ENCODE results near the gene CCDC152. TPM values are rescaled to one million over a fixed set of nuclear protein-coding genes. Genes with fewer than 3 reads are reported as not detected.

CCDC152 gene
- total RNA-seq, 2 donors from 2014 or later: 0.09 to 0.70 TPM

- no peak for ATAC-seq
- intact Hi-C loops (cut with DNase I, micrococcal nuclease): loop anchor here in 1 of 2 donors (10.0 kb wide), 1 partner anchor 345 kb away; the partner anchor contains the start of gene GHR
- DNase-seq: no peak
These were observed 13.4 kb downstream of the CCDC152 start for GRCh38 chr5:42770003-42770402.

- intact Hi-C loops (cut with DNase I, micrococcal nuclease): loop anchor here in 1 of 2 donors (10.0 kb wide), 1 partner anchor 348 kb away; the partner anchor contains the start of gene GHR
- ATAC-seq: peak; percentile 64
- no peak for DNase-seq
These were observed 15.8 kb downstream of the CCDC152 start for GRCh38 chr5:42772265-42772993.

- intact Hi-C loops (cut with DNase I, micrococcal nuclease): loop anchor here in 1 of 2 donors (10.0 kb wide), 1 partner anchor 354 kb away; the partner anchor contains the start of gene GHR
- no peak for ATAC-seq
- DNase-seq: no peak
These were observed 22.5 kb downstream of the CCDC152 start for GRCh38 chr5:42779083-42779482.

GRCh38 chr5:42781584-42781983 is 25.0 kb downstream of the CCDC152 start:
- peak; percentile 71 for ATAC-seq
- intact Hi-C loops (cut with DNase I, micrococcal nuclease): no loop called here
- no peak for DNase-seq

GRCh38 chr5:42784132-42784531 is 27.5 kb downstream of the CCDC152 start:
- DNase-seq (no peak), ATAC-seq (no peak)
- intact Hi-C loops (cut with DNase I, micrococcal nuclease): no loop called here

- intact Hi-C loops (cut with DNase I, micrococcal nuclease): no loop called here
- DNase-seq (no peak), ATAC-seq (no peak)
These were observed 29.1 kb downstream of the CCDC152 start for GRCh38 chr5:42785756-42786155.

GRCh38 chr5:42787073-42787472 is 30.5 kb downstream of the CCDC152 start:
- DNase-seq (no peak), ATAC-seq (no peak)
- intact Hi-C loops (cut with DNase I, micrococcal nuclease): no loop called here

GRCh38 chr5:42787845-42788244 is 31.2 kb downstream of the CCDC152 start:
- DNase-seq (no peak), ATAC-seq (peak; percentile 84)
- intact Hi-C loops (cut with DNase I, micrococcal nuclease): no loop called here

GRCh38 chr5:42791151-42791550 is 34.5 kb downstream of the CCDC152 start:
- intact Hi-C loops (cut with DNase I, micrococcal nuclease): no loop called here
- DNase-seq (no peak), ATAC-seq (peak; percentile 70)

GRCh38 chr5:42798284-42799240 is 41.9 kb downstream of the CCDC152 start:
- DNase-seq: no peak
- peak; percentile 42 for ATAC-seq

GRCh38 chr5:42799241-42799608 is 42.6 kb downstream of the CCDC152 start:
- no peak for ATAC-seq
- DNase-seq: no peak
- intact Hi-C loops (cut with DNase I, micrococcal nuclease): no loop called here

More at GRCh38 chr5:42798284-42799240, 41.9 kb downstream of the CCDC152 start:
- intact Hi-C loops (cut with DNase I, micrococcal nuclease): no loop called here

GRCh38 chr5:42799668-42800114 is 43.1 kb downstream of the CCDC152 start:
- DNase-seq (no peak), ATAC-seq (no peak)
- intact Hi-C loops (cut with DNase I, micrococcal nuclease): no loop called here

GRCh38 chr5:42800748-42801330 is 44.2 kb downstream of the CCDC152 start:
- intact Hi-C loops (cut with DNase I, micrococcal nuclease): no loop called here
- DNase-seq (no peak), ATAC-seq (no peak)

GRCh38 chr5:42801516-42802166 is 45.0 kb downstream of the CCDC152 start:
- DNase-seq: no peak
- no peak for ATAC-seq
- intact Hi-C loops (cut with DNase I, micrococcal nuclease): no loop called here

- DNase-seq (no peak), ATAC-seq (no peak)
- intact Hi-C loops (cut with DNase I, micrococcal nuclease): no loop called here
These were observed 48.2 kb downstream of the CCDC152 start for GRCh38 chr5:42804717-42805339.

- DNase-seq (no peak), ATAC-seq (peak; percentile 7)
- intact Hi-C loops (cut with DNase I, micrococcal nuclease): no loop called here
These were observed 49.5 kb downstream of the CCDC152 start for GRCh38 chr5:42806004-42806700.

- no peak for ATAC-seq
- no peak for DNase-seq
- intact Hi-C loops (cut with DNase I, micrococcal nuclease): no loop called here
These were observed 50.2 kb downstream of the CCDC152 start for GRCh38 chr5:42806701-42807262.

All from left colon (tissue), 2 donors.